HTR-8/SVneo (cell line): ENCODE measurements around the gene C15orf62.

Source experiments
- DNase-seq: peaks from one replicate; pipeline ENCODE4 v3.0.0; 2011; ENCODE audit warnings: low spot score, mixed read lengths; ENCODE audit not compliant: insufficient read length
- FAIRE-seq: peaks from 2 replicates; lab custom pipeline; 2011; peaks lifted over from hg19 to GRCh38; lab: Jason Lieb, UNC

C15orf62 gene

GRCh38 chr15:40769274-40770146 is at the start of gene C15orf62:
Gene C15orf62, plus strand, starts transcription at chr15:40769980. Its CDS starts 516 bp downstream, at chr15:40770496.
- peak; percentile 65 for DNase-seq

DNA sequence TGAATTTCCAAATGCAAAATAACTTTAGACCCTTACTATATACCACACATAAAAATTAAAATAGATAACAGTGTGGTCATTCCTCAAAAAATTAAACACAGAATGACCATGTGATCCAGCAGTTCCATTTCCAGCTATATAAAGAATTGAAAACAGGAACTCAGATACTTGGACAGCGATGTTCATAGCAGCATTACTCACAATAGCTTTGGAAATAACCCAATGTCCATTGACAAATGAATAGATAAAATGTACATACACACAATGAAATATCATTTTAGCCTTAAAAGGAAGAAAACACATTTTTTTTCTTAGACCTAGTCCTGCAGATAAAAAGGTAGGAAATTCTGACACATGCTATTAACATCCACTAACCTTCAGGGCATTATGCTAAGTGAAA is 48.1 kb upstream of the C15orf62 start:
- DNase-seq (no peak), FAIRE-seq (no peak)

More at GRCh38 chr15:40769274-40770146, at the start of gene C15orf62:
- peak; percentile 51 for FAIRE-seq

- DNase-seq = no peak
- no peak for FAIRE-seq
Observed at GRCh38 chr15:40722354-40722753, 47.4 kb upstream of the C15orf62 start.

- FAIRE-seq = no peak
- DNase-seq = no peak
Observed at GRCh38 chr15:40722934-40723333, 46.8 kb upstream of the C15orf62 start.

- DNase-seq (no peak), FAIRE-seq (no peak)
Observed at GRCh38 chr15:40723919-40724318, 45.9 kb upstream of the C15orf62 start.

GRCh38 chr15:40731034-40731433 is 38.7 kb upstream of the C15orf62 start:
- no peak for FAIRE-seq
- no peak for DNase-seq

- FAIRE-seq = no peak
- no peak for DNase-seq
Observed at GRCh38 chr15:40736575-40736974, 33.2 kb upstream of the C15orf62 start.

GRCh38 chr15:40737048-40737447 is 32.7 kb upstream of the C15orf62 start:
- no peak for DNase-seq
- FAIRE-seq = no peak

GRCh38 chr15:40739047-40739446 is 30.7 kb upstream of the C15orf62 start:
- DNase-seq (no peak), FAIRE-seq (no peak)

DNA sequence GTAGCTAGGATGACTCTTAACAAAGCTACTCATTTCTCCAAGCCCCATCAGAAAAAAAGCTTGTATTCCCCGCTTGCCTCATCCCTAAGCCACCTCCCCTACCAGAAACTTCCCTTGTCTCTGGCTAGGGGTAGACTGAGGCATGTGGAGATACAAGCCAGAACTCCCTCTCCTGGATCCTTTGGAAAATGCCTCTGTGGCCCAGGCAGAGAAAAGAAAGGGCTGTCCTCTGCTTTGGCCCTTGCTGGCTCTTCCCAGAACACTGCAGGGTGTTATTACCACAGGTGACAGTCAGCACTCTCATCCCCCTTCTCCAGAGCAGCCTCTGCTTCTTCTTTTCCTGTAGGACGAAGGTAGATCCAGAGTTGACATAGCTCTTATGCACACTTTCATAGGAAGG is 29.9 kb upstream of the C15orf62 start:
- no peak for FAIRE-seq
- DNase-seq = no peak

DNA sequence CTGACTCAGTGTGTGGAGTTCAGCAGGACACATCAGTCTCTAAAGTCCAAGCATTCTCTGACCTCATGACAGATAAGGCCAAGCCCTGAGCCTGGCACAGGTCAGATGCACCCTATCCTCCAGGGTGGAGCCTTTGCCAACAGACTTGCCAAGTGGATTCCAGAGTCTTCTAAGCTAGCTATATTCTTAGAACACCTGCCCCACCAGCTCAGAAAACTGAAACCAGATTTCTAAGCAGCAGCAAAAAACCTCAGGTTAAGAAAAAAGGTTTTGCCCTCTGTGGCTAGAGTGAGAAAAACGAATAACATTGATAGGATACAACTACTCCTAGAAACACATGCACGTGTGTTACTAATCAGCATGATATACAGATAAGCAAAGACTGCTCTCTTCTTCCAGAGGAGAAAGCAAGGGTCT is 26.3 kb upstream of the C15orf62 start:
- DNase-seq = no peak
- no peak for FAIRE-seq

DNA sequence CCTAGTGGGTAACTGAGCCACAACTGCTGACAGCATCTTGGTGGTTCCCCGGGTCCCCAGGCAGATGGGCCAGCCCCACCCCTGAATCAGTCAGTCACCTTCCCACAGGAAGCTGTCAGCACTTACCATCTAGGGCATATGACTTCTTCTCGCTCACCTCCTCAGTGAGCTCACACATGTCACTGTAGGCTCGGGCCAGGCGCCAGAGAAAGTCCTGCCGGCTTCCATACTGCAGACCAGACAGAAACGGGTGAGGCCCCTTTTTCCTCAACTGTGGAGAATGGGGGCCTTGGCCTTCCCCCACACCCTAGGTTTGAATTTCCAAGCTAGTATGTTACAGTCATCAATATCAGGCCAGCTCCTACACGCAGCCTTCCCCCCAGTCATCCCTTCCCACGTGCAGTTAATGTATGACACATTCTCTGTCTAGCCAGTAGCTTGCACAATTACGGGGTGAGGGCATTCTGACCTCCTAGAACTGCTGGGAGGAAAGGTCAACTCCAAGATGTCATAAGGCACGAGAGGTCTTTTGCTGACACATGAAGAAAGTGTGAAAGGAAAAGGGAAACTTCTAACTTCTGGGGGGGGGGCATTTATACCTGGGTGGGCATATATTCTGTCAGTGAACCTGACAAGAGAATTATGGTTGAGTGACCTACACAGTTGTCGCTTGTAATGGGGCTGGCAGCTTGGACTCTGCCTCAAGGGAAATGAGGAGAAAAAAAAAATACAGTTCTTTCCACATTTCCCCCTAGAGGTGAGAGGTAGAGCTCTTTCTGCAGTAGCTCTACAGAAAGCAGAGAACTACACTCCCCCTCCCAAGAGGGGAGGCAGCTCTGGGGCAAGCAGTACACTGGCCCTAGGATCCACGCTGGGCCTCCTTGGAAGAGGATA is 25.6 kb upstream of the C15orf62 start:
- peak; percentile 20 for FAIRE-seq
- no peak for DNase-seq

DNA sequence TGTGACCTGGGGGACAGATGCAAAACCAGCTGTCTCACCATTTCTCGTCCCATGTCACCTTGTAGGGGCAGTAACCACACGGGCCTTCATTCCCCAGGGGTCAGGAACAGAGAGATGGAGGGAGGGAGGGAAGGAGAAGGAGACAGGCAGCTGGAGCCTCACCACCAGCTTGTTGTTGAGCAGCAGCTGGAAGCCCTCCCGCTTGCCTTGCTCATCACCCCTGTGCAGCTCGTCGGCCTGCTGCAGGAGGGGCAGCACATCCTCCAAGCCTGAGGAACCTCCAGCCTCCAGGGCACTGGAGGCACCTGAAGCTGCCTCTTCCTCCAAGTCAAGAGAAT is 25.0 kb upstream of the C15orf62 start:
- DNase-seq (no peak), FAIRE-seq (no peak)

GRCh38 chr15:40746916-40747418 is 22.8 kb upstream of the C15orf62 start:
- DNase-seq (no peak), FAIRE-seq (no peak)

DNA sequence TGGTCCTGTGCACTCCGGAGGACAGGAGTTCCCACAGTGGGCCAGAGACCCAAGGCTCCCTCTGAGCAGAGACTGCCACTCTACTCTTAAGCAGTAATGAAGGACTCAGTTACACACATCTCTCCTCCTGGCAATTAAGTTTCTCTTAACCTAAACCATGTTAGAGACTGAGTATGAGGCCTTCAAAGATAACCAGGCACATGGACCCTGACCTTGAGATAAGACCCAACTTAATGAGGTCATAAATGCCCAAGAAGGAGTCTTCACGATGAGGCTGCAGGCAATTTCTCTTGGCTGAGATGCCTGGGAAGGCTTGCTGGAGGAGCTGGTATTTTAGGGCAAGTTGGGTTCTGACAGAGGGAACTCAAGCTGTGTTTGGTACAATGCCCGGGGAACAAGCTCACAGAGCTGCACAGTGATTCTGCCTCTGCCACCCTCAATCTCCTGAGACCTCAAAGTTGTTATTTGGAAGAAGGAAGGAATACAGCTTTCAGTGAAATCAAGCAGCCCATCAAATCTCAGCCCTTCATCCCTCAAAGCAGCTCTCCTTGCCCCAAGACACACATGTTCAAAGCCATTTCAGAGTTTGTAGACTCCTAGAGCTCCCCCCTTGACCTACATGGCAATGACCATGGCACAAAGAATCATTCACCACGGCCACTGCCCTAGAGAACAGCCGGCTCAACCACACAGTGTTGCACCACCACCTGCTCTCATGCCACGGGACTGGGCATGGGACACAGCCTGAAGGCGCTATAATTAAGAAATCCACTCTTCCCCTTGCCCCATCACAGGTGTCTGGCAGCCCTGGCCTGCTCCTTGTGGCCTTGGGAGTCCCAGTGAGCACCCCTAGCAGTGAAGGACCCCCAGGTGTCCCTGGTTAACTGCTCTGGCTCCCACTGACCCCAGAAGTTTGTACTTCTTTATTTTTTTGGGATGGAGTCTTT is 21.8 kb upstream of the C15orf62 start:
- no peak for DNase-seq
- FAIRE-seq = no peak

DNA sequence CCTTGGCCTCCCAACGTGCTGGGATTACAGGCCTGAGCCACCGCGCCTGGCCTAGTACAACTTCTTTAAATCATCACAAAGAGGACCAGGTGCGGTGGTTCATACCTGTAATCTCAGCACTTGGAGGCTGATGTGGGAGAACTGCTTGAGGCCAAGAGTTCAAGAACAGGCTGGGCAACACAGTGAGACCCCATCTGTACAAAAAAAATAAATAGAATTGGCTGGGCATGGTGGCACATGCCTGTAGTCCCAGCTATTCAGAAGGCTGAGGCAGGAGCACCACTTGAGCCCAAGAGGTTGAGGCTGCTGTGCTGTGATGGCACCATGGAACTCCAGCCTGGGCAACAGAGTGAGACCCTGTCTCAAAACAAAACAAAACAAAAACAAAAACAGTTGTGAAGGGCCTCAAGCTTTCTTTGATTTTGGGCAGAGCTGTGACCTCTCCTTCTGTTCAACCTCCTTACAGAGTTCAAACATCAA is 20.6 kb upstream of the C15orf62 start:
- no peak for FAIRE-seq

GRCh38 chr15:40750885-40751284 is 18.9 kb upstream of the C15orf62 start:
- FAIRE-seq = no peak
- no peak for DNase-seq

More for the DNA sequence above, 20.6 kb upstream of the C15orf62 start:
- DNase-seq = no peak

DNA sequence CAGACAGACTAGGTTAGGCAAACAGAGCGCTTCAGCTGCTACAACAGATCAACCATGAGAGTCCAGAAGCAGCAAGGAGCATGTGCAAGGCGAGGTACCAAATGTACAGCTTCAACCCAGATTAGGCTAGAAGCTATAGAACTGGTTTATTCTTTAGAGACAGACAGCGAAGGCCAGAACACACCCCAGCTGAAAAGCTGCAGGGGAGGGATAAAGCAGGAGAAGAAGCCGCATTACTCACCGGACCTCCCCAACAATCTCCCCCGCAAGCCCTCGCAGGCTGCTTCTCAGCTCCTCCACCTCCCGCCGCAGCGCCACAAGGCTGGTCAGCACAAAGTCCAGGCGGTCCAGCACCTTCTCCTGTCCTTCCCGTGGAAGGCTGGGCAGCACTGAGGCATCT is 18.0 kb upstream of the C15orf62 start:
- DNase-seq (no peak), FAIRE-seq (no peak)

- FAIRE-seq (no peak), DNase-seq (no peak)
Observed at GRCh38 chr15:40754574-40754882, 15.3 kb upstream of the C15orf62 start.
